Activated T-helper 2 cell treated with anti-CD3 and anti-CD28 coated beads, Interferon-gamma antibody, Interleukin-2, Interleukin-4, amounts not matched to agents 10 μg/mL and 5 μg/mL and 100 μg/mL, durations not matched to agents 14 hours and 24 hours and 36 hours (primary cell): ENCODE results near the gene C9. TPM values are rescaled to one million over a fixed set of nuclear protein-coding genes. Genes with fewer than 3 reads are reported as not detected.
"Not testable (repeated sequence)": the region's sequence is repeated elsewhere in the genome, so short reads cannot be mapped to it uniquely, and the experiment has no call there.

ENCODE experiments used
- DNase-seq: peaks from one replicate; pipeline ENCODE4 v3.0.0; 2021; ENCODE audit warnings: low spot score
- H3K27ac Mint-ChIP-seq: one replicate; pipeline ENCODE4 v1.8.0; 2021; ENCODE audit warnings: mixed read lengths
- H3K27me3 Mint-ChIP-seq: one replicate; pipeline ENCODE4 v1.8.0; 2021; ENCODE audit warnings: low read depth, mixed read lengths
- H3K36me3 Mint-ChIP-seq: one replicate; pipeline ENCODE4 v1.8.0; 2021; ENCODE audit warnings: low read depth, mixed read lengths
- H3K4me1 Mint-ChIP-seq: one replicate; pipeline ENCODE4 v1.8.0; 2021; ENCODE audit warnings: low read depth, mixed read lengths
- H3K4me3 Mint-ChIP-seq: one replicate; pipeline ENCODE4 v1.8.0; 2021; ENCODE audit warnings: low read depth, mild to moderate bottlenecking, moderate library complexity, mixed read lengths
- H3K9me3 Mint-ChIP-seq: one replicate; pipeline ENCODE4 v1.8.0; 2021; ENCODE audit warnings: mixed read lengths
- intact Hi-C: fragments of 100-400 bp; cut with micrococcal nuclease; formaldehyde crosslinking; loops from one replicate; pipeline ENCODE4 v1.15.1; 2023
- total RNA-seq: library from RNA; stranded (reverse); gene quantifications from 2 replicates; pipeline ENCODE4 v1.2.3, GENCODE V29; 2022

C9 gene
- total RNA-seq, 1 donor from 2014 or later: not detected

DNA sequence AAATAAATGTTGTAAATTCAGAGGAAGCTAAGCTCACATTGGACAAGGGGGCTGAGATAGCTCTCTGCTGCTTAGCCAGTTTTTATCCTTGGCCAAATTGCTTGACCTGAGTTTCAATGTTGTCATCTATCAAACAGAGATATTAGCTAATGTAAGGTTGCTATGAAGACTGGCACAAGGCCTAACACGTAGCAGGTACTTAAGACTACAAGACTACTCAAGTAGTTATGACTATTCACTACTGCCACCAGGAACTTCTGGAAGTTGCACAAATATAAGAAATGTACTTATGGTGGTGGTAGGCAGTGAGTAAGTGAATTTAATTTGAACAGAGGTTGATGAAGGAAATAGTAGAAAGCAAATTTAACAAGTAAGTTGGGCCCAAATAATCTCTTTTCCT is 127.6 kb downstream of the C9 start:
- intact Hi-C loops: no loop called here
- Mint-ChIP-seq H3K9me3 (peaks cover 13% of the 10 kb centered on the region), H3K4me3 (no peak overlapping the region), H3K4me1 (peaks cover 9% of the 10 kb centered on the region), H3K36me3 (peaks cover 3% of the 10 kb centered on the region), H3K27ac (no peak overlapping the region), H3K27me3 (no peaks in the 10 kb centered on the region)
- DNase-seq: no peak

DNA sequence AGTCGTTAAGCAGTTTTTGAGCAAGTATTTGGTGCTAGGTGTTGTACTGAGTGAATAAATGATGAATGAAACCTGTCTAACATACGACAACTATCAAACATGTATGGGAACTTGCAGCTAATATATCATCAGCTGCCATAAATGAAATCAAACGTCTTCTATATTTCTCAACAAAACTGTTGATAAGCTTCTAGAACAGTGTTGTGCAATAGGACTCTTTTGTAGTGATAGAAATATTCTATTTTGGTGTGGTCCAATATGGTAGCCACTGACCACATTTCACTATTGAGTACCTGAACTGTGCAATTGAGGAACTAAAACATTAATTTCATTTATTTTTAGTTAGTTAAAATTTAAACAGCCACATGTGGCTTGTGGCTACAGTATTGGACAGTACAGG is 128.6 kb downstream of the C9 start:
- Mint-ChIP-seq H3K27ac (no peak overlapping the region), H3K9me3 (peaks cover 8% of the 10 kb centered on the region), H3K27me3 (no peaks in the 10 kb centered on the region), H3K4me3 (no peak overlapping the region), H3K4me1 (peaks cover 16% of the 10 kb centered on the region), H3K36me3 (no peaks in the 10 kb centered on the region)
- no peak for DNase-seq
- intact Hi-C loops: no loop called here

DNA sequence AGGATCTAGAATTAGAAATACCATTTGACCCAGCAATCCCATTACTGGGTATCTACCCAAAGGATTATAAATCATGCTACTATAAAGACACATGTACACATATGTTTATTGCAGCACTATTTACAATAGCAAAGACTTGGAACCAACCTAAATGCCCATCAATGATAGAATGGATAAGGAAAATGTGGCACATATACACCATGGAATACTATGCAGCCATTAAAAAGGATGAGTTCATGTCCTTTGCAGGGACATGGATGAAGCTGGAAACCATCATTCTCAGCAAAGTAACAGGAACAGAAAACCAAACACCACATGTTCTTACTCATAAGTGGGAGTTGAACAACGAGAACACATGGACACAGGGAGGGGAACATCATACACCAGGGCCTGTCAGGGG is 129.8 kb downstream of the C9 start:
- H3K36me3 Mint-ChIP-seq, H3K4me3 Mint-ChIP-seq, H3K27me3 Mint-ChIP-seq, H3K27ac Mint-ChIP-seq, intact Hi-C loops, DNase-seq, H3K9me3 Mint-ChIP-seq: not testable (repeated sequence)
- peaks cover 16% of the 10 kb centered on the region for H3K4me1 Mint-ChIP-seq

Other genes starting within 250 kb of the C9 start
- 66.4 and 70.7 TPM in 2 replicates for gene FYB1, start 144.9 kb downstream of the C9 start, total RNA-seq
- gene DAB2, start 60.5 kb upstream of the C9 start, total RNA-seq: not detected in 2 replicates